ENCODE measurements around the gene PCP4.

PCP4 gene

DNA sequence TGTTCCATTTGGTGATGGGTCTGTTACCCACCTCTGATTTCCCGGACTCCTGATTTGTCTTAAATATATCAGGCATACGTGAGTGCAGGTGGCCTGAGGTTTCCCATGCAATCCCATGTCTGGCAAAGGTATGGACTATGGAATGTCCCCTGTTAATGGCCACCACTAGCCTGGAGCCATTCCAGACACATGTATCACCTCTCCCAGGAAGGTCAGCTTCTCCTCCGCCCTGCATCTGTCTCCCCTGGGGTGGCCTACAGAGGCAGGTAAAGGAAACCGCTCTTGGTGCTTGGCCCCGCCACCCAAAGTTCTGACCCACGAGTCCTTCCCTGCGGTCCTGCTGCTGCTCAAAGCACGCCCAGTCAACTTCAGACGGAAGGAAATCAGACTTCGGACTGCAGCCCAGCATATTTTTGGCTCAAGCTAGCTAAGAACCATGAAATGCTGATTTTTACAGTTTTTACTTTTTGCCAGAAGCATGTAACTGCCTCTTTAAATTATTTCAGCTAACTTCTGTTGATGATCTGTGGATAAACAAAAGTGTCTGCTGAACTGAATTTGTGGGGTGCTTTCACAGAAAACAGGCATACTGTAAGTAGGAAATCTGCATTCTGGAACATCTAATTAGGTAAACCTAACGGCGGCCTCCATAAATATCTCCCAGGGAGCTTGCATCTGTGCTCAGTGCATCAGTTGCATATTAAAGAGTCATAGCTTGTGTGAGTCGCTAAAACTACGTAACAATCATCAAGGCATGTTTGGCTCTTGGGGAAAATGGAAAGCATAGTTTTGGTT is 105.9 kb downstream of the PCP4 start:
- no peak for DNase-seq (ENCODE audit: low read depth)

DNA sequence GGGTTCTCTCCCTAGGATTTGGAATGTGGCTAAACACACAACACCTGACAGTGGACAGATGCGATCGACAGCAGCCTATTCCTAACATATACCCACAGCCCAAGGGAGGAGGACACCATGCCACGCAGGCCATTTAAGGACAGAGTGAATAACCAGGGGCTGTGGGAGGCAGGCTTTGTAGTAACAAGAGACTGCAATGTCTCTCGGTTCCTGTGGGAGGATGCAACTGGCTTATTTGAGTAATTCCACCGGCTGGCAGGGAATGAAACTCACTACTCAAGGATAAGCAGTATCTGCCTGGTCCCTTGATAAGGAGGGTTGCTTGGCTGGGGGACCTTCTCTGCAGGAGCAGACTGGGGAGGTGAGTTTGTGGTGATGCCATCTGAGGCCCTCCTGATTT is 109.6 kb downstream of the PCP4 start:
- DNase-seq (ENCODE audit: low read depth), result no peak

Measured in T follicular helper cell (primary cell).